ENCODE data around the gene GPR160. TPM values are rescaled to one million over a fixed set of nuclear protein-coding genes. Genes with fewer than 3 reads are reported as not detected.

Gene GPR160
- total and polyA plus RNA-seq, 2 of the 13 experiments (the other 11 are each of a cell fraction or from before 2014, with no cell fraction given), result 12.1 to 23.2 TPM

GRCh38 chr3:170078620-170079281 is 41.0 kb downstream of the GPR160 start (continued):
- no peak for TF ChIP-seq ZNF652 (CRISPR knock-in tag; IDR thresholded peaks at IDR 0.05; ENCODE audit: borderline replicate concordance, low read depth)
- no peak for TF ChIP-seq SIN3B (IDR thresholded peaks at IDR 0.05; ENCODE audit: low read length)
- TF ChIP-seq ZNF232 (CRISPR knock-in tag; IDR thresholded peaks at IDR 0.05; ENCODE audit: borderline replicate concordance), result no peak
- no peak for TF ChIP-seq ZNF530 (CRISPR knock-in tag; IDR thresholded peaks at IDR 0.05; ENCODE audit: low read depth)
- TF ChIP-seq SP1 (IDR thresholded peaks at IDR 0.05), result no peak
- no peak for TF ChIP-seq SP1 (CRISPR knock-in tag; IDR thresholded peaks at IDR 0.05)
- no peak for TF ChIP-seq ZNF326 (CRISPR knock-in tag; IDR thresholded peaks at IDR 0.05; ENCODE audit: borderline replicate concordance)
- TF ChIP-seq SALL2 (CRISPR knock-in tag; IDR thresholded peaks at IDR 0.05), result no peak
- peak; percentile 80 for TF ChIP-seq PAXIP1 (CRISPR knock-in tag; conservative IDR thresholded peaks at IDR 0.05)
- TF ChIP-seq CEBPG (CRISPR knock-in tag; IDR thresholded peaks at IDR 0.05), result no peak
- TF ChIP-seq SMAD9 (CRISPR knock-in tag; IDR thresholded peaks at IDR 0.05), result no peak
- TF ChIP-seq KDM2A (CRISPR knock-in tag; IDR thresholded peaks at IDR 0.05; ENCODE audit: borderline replicate concordance, low read depth), result no peak
- TF ChIP-seq TP53 (CRISPR knock-in tag; conservative IDR thresholded peaks at IDR 0.05), result no peak
- 0 out of 2 replicates have a peak, but pooled peaks have one; percentile 37 for TF ChIP-seq ADNP (CRISPR knock-in tag; IDR thresholded peaks at IDR 0.05)
- TF ChIP-seq HMG20A (CRISPR knock-in tag; IDR thresholded peaks at IDR 0.05; ENCODE audit: borderline replicate concordance), result no peak
- 0 out of 2 replicates have a peak, but pooled peaks have one; percentile 81 for TF ChIP-seq ZBTB42 (CRISPR knock-in tag; IDR thresholded peaks at IDR 0.05)
- TF ChIP-seq CCAR2 (optimal IDR thresholded peaks at IDR 0.05; ENCODE audit: low read depth, low read length), result no peak
- no peak for TF ChIP-seq ZNF788 (CRISPR knock-in tag; IDR thresholded peaks at IDR 0.05; ENCODE audit: borderline replicate concordance)
- TF ChIP-seq ZNF362 (CRISPR knock-in tag; IDR thresholded peaks at IDR 0.05; ENCODE audit: borderline replicate concordance), result peak; percentile 46; the same call in 1 of the 2 replicates
- no peak for TF ChIP-seq NFE2L2 (IDR thresholded peaks at IDR 0.05; ENCODE audit: low read length)
- TF ChIP-seq ZNF790 (CRISPR knock-in tag; IDR thresholded peaks at IDR 0.05; ENCODE audit: borderline replicate concordance), result no peak
- TF ChIP-seq ZNF562 (CRISPR knock-in tag; IDR thresholded peaks at IDR 0.05; ENCODE audit: borderline replicate concordance), result no peak
- TF ChIP-seq ZNF800 (CRISPR knock-in tag; IDR thresholded peaks at IDR 0.05), result 0 out of 2 replicates have a peak, but pooled peaks have one; percentile 57
- TF ChIP-seq ZSCAN21 (CRISPR knock-in tag; IDR thresholded peaks at IDR 0.05; ENCODE audit: borderline replicate concordance), result no peak
